PC-9 (cell line): ENCODE measurements around the gene DCAF15. TPM values are rescaled to one million over a fixed set of nuclear protein-coding genes. Genes with fewer than 3 reads are reported as not detected.

ENCODE experiments used
- BruUV-seq: library from RNA; stranded (reverse); fragments of 400-500 nt; replicated peaks from 2 replicates; lab custom pipeline; 2021; lab: Mats Ljungman, UMichigan
- CTCF ChIA-PET: fragments of 300-600 bp; sonication (Branson Sonifier 250); formaldehyde crosslinking; loops from one replicate; lab custom pipeline; 2022; ENCODE audit warnings: antibody characterized with exemption; lab: Charles Lee
- POLR2A ChIA-PET: fragments of 300-600 bp; sonication (Branson Sonifier 250); formaldehyde crosslinking; loops from one replicate; lab custom pipeline; 2022; ENCODE audit warnings: antibody characterized with exemption; ENCODE audit not compliant: unreplicated experiment; lab: Charles Lee
- DNase-seq, 2 experiments: peaks; one replicate each; pipeline versions ENCODE4 v3.0.0 to v3.0.0-alpha.2; 2015 to 2022; ENCODE audit warnings: mixed read lengths in 1 of 2
- H2AFZ ChIP-seq: fragments of 200-600 bp; sonication (generic); 2 replicates; pipeline ENCODE4 v1.8.1; 2017; ENCODE audit warnings: antibody characterized with exemption
- H3F3A ChIP-seq: fragments of 200-600 bp; sonication (generic); 2 replicates; pipeline ENCODE4 v1.8.1; 2017; ENCODE audit warnings: antibody characterized with exemption, mild to moderate bottlenecking, low read depth; ENCODE audit not compliant: insufficient read depth
- H3K27ac ChIP-seq: fragments of 200-600 bp; sonication (generic); 2 replicates; pipeline ENCODE4 v1.6.1; 2016; ENCODE audit warnings: mixed run types
- H3K27me3 ChIP-seq: fragments of 200-600 bp; sonication (generic); 2 replicates; pipeline ENCODE4 v1.6.1; 2016; ENCODE audit warnings: low read depth, mixed run types; ENCODE audit not compliant: insufficient read depth
- H3K36me3 ChIP-seq: fragments of 200-600 bp; sonication (generic); 2 replicates; pipeline ENCODE4 v1.6.1; 2016; ENCODE audit warnings: low read depth, mixed run types
- H3K4me1 ChIP-seq: fragments of 200-600 bp; sonication (generic); replicated peaks from 2 replicates; pipeline ENCODE4 v1.6.1; 2016; ENCODE audit warnings: mixed run types; ENCODE audit not compliant: insufficient read depth
- H3K4me2 ChIP-seq: fragments of 200-600 bp; sonication (generic); 2 replicates; pipeline ENCODE4 v1.6.1; 2017; ENCODE audit warnings: mixed run types
- H3K4me3 ChIP-seq: fragments of 200-600 bp; sonication (generic); 2 replicates; pipeline ENCODE4 v1.6.1; 2016; ENCODE audit warnings: mixed run types
- H3K79me2 ChIP-seq: fragments of 200-600 bp; sonication (generic); 2 replicates; pipeline ENCODE4 v1.6.1; 2017; ENCODE audit warnings: low read depth, mixed run types
- H3K9me2 ChIP-seq: fragments of 200-600 bp; sonication (generic); 2 replicates; pipeline ENCODE4 v1.8.1; 2017; ENCODE audit warnings: mild to moderate bottlenecking; ENCODE audit not compliant: insufficient read depth
- H3K9me3 ChIP-seq: fragments of 200-600 bp; sonication (generic); 2 replicates; pipeline ENCODE4 v1.8.1; 2016; ENCODE audit warnings: low read depth; ENCODE audit not compliant: insufficient read depth
- H4K20me1 ChIP-seq: fragments of 200-600 bp; sonication (generic); 2 replicates; pipeline ENCODE4 v1.8.1; 2017; ENCODE audit not compliant: insufficient read depth
- CTCF ChIP-seq: fragments of 200-600 bp; sonication (generic); conservative IDR thresholded peaks from 2 replicates; pipeline ENCODE4 v1.6.1; 2017; ENCODE audit warnings: mixed run types, antibody characterized with exemption, mild to moderate bottlenecking, moderate library complexity
- EZH2 ChIP-seq: fragments of 200-600 bp; sonication (generic); IDR thresholded peaks from 2 replicates; pipeline ENCODE4 v1.8.0; 2017; ENCODE audit warnings: antibody characterized with exemption, low read depth
- intact Hi-C: fragments of 100-400 bp; cut with micrococcal nuclease; formaldehyde crosslinking; loops from one replicate; pipeline ENCODE4 v1.10.0; 2022; ENCODE audit not compliant: unreplicated experiment
- total RNA-seq: library from RNA; stranded (reverse); gene quantifications from 2 replicates; pipeline ENCODE4 v1.2.3, GENCODE V29; 2021

DCAF15 gene
- total RNA-seq, 1 experiment from 2014 or later, result 35.3 TPM

- Histone ChIP-seq H3K4me3 (0 out of 2 replicates have a peak overlapping the region, but pooled peaks have one; percentile 5), H4K20me1 (peaks cover 8% of the 10 kb centered on the region), H3F3A (no peaks in the 10 kb centered on the region), H3K4me2 (peak overlapping the region; percentile 37), H3K79me2 (peaks cover 18% of the 10 kb centered on the region), H3K27ac (no peak overlapping the region), H3K9me3 (no peaks in the 10 kb centered on the region), H3K36me3 (no peaks in the 10 kb centered on the region), H3K27me3 (no peaks in the 10 kb centered on the region), H3K9me2 (no peaks in the 10 kb centered on the region), H2AFZ (no peak overlapping the region), H3K4me1 (peaks cover 6% of the 10 kb centered on the region)
- DNase-seq, result no peak
- POLR2A ChIA-PET, result interaction anchor here (0.7 kb wide), 1 partner anchor 659 kb away, joined by 8 read pairs; no protein-coding TSS in a partner anchor
- CTCF ChIA-PET, result no interaction called here
- no TSS peak for BruUV-seq
- intact Hi-C loops, result loop anchor here (2.0 kb wide), 2 partner anchors 59 to 71 kb away; no protein-coding TSS in a partner anchor
- TF ChIP-seq CTCF (no peak), EZH2 (no peak)
Observed at GRCh38 chr19:13951799-13952153, 533 bp upstream of the DCAF15 start.

- CTCF ChIA-PET, result interaction anchor here (0.6 to 1.1 kb wide), 4 partner anchors 90 to 350 kb away, joined by 3 to 7 read pairs (median 4); no protein-coding TSS in a partner anchor
- Histone ChIP-seq H3K27ac (no peak overlapping the region), H3F3A (no peaks in the 10 kb centered on the region), H4K20me1 (peaks cover 8% of the 10 kb centered on the region), H3K4me1 (peaks cover 6% of the 10 kb centered on the region), H3K36me3 (0 out of 2 replicates have a peak, but pooled peaks cover 3% of the 10 kb centered on the region), H3K4me2 (peak overlapping the region; percentile 100), H2AFZ (no peak overlapping the region), H3K9me3 (no peaks in the 10 kb centered on the region), H3K79me2 (peaks cover 18% of the 10 kb centered on the region), H3K9me2 (no peaks in the 10 kb centered on the region), H3K27me3 (no peaks in the 10 kb centered on the region), H3K4me3 (peak overlapping the region; percentile 82)
- TSS peak; percentile 69 for BruUV-seq
- intact Hi-C loops, result loop anchor here (1.0 to 2.0 kb wide), 3 partner anchors 60 to 119 kb away; partner anchors contain the start of gene MISP3
- DNase-seq, result peak in 1 of 2 experiments; percentile 62
- POLR2A ChIA-PET, result interaction anchor here (0.6 to 0.7 kb wide), 3 partner anchors 94 to 165 kb away, joined by 4 to 27 read pairs (median 4); no protein-coding TSS in a partner anchor
- TF ChIP-seq EZH2, result no peak
Observed at GRCh38 chr19:13952931-13953531, 722 bp downstream of the DCAF15 start.

GRCh38 chr19:13954185-13954584, 1.9 kb downstream of the DCAF15 start:
- TF ChIP-seq EZH2 (no peak), CTCF (no peak)
- Histone ChIP-seq H3K27ac (no peak overlapping the region), H3K27me3 (no peaks in the 10 kb centered on the region), H2AFZ (no peak overlapping the region), H3K4me2 (no peak overlapping the region), H3K4me3 (no peak overlapping the region), H3K9me2 (no peaks in the 10 kb centered on the region), H3K36me3 (0 out of 2 replicates have a peak, but pooled peaks cover 4% of the 10 kb centered on the region), H3K9me3 (no peaks in the 10 kb centered on the region), H3K79me2 (peaks cover 18% of the 10 kb centered on the region), H3F3A (no peaks in the 10 kb centered on the region), H3K4me1 (peaks cover 6% of the 10 kb centered on the region), H4K20me1 (peaks cover 8% of the 10 kb centered on the region)
- no TSS peak for BruUV-seq
- intact Hi-C loops, result no loop called here
- no peak for DNase-seq
- POLR2A ChIA-PET, result no interaction called here
- CTCF ChIA-PET, result no interaction called here
